ENCODE data around the gene ZNHIT3. TPM values are rescaled to one million over a fixed set of nuclear protein-coding genes. Genes with fewer than 3 reads are reported as not detected.
A peak's percentile ranks its signal among the peaks of the same experiment; 100 is the strongest.

Gene ZNHIT3
- total RNA-seq, 1 donor from 2014 or later: 68.4 TPM

GRCh38 chr17:36512641-36513040, 26.2 kb downstream of the ZNHIT3 start:
- Histone ChIP-seq H3K4me3 (no peak overlapping the region), H3K79me2 (ENCODE audit: low read depth) (no peaks in the 10 kb centered on the region), H3K4me1 (no peaks in the 10 kb centered on the region), H2AFZ (replicated peaks) (no peak overlapping the region), H3K36me3 (no peaks in the 10 kb centered on the region), H3K9me3 (ENCODE audit: low read depth) (no peaks in the 10 kb centered on the region), H3K27ac (no peak overlapping the region), H3F3A (ENCODE audit: low read depth) (no peaks in the 10 kb centered on the region), H3K27me3 (no peaks in the 10 kb centered on the region), H4K20me1 (ENCODE audit: low read depth) (no peaks in the 10 kb centered on the region), H3K4me2 (no peak overlapping the region), H3K9ac (no peak overlapping the region)
- Mint-ChIP-seq H3K27me3 (ENCODE audit: insufficient read depth, low read depth) (peaks cover 2% of the 10 kb centered on the region), H3K27ac (no peak overlapping the region), H3K36me3 (peaks cover 12% of the 10 kb centered on the region), H3K4me3 (no peak overlapping the region), H3K4me1 (no peaks in the 10 kb centered on the region), H3K9me3 (no peaks in the 10 kb centered on the region)
- no peak for DNase-seq (ENCODE audit: low spot score)
- no peak for TF ChIP-seq EZH2phosphoT487 (IDR thresholded peaks at IDR 0.05)
- TF ChIP-seq, protein P1, sequence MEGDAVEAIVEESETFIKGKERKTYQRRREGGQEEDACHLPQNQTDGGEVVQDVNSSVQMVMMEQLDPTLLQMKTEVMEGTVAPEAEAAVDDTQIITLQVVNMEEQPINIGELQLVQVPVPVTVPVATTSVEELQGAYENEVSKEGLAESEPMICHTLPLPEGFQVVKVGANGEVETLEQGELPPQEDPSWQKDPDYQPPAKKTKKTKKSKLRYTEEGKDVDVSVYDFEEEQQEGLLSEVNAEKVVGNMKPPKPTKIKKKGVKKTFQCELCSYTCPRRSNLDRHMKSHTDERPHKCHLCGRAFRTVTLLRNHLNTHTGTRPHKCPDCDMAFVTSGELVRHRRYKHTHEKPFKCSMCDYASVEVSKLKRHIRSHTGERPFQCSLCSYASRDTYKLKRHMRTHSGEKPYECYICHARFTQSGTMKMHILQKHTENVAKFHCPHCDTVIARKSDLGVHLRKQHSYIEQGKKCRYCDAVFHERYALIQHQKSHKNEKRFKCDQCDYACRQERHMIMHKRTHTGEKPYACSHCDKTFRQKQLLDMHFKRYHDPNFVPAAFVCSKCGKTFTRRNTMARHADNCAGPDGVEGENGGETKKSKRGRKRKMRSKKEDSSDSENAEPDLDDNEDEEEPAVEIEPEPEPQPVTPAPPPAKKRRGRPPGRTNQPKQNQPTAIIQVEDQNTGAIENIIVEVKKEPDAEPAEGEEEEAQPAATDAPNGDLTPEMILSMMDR (IDR thresholded peaks at IDR 0.05): no peak
- no peak for TF ChIP-seq EZH2 (IDR thresholded peaks at IDR 0.05)

DNA sequence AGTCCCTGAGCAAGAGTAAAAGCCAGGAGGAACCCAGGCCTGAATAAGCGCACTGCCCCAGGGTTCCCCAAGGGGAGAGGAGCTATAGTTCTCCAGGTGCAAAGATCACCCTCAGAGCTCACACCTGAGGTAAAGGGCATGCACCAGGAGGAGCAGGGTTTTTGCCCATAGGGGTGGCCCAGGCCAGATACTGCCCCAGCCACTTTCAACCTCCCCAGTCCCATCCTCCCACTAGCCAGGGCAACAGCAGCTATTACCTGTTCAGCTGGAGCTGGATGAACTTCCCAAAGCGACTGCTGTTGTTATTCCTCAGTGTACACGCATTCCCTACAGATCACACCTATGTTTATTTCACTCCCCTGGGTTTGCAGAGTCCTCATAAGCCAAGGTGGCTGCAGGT, 28.4 kb downstream of the ZNHIT3 start:
- no peak for DNase-seq (ENCODE audit: low spot score)
- H2AFZ ChIP-seq (replicated peaks): no peak overlapping the region
- no peaks in the 10 kb centered on the region for H4K20me1 ChIP-seq (ENCODE audit: low read depth)
- no peak overlapping the region for H3K27ac ChIP-seq
- no peaks in the 10 kb centered on the region for H3K79me2 ChIP-seq (ENCODE audit: low read depth)
- H3K27ac Mint-ChIP-seq: peak overlapping the region; percentile 43
- H3K4me3 Mint-ChIP-seq: no peak overlapping the region
- H3K4me1 ChIP-seq: no peaks in the 10 kb centered on the region
- no peaks in the 10 kb centered on the region for H3K9me3 Mint-ChIP-seq
- H3K36me3 ChIP-seq: no peaks in the 10 kb centered on the region
- no peak overlapping the region for H3K9ac ChIP-seq
- peaks cover 7% of the 10 kb centered on the region for H3K36me3 Mint-ChIP-seq
- no peaks in the 10 kb centered on the region for H3F3A ChIP-seq (ENCODE audit: low read depth)
- no peaks in the 10 kb centered on the region for H3K4me1 Mint-ChIP-seq
- no peaks in the 10 kb centered on the region for H3K27me3 Mint-ChIP-seq (ENCODE audit: insufficient read depth, low read depth)
- no peaks in the 10 kb centered on the region for H3K27me3 ChIP-seq
- H3K4me3 ChIP-seq: no peak overlapping the region
- no peak for TF ChIP-seq EZH2 (IDR thresholded peaks at IDR 0.05)
- TF ChIP-seq, protein P1 (IDR thresholded peaks at IDR 0.05): no peak
- TF ChIP-seq EZH2phosphoT487 (IDR thresholded peaks at IDR 0.05): no peak
- H3K9me3 ChIP-seq (ENCODE audit: low read depth): no peaks in the 10 kb centered on the region
- no peak overlapping the region for H3K4me2 ChIP-seq

GRCh38 chr17:36515837-36516236, 29.4 kb downstream of the ZNHIT3 start:
- H3K4me3 Mint-ChIP-seq: no peak overlapping the region
- no peaks in the 10 kb centered on the region for H3K27me3 Mint-ChIP-seq (ENCODE audit: insufficient read depth, low read depth)
- H3K27me3 ChIP-seq: no peaks in the 10 kb centered on the region
- peaks cover 5% of the 10 kb centered on the region for H3K36me3 Mint-ChIP-seq
- no peaks in the 10 kb centered on the region for H4K20me1 ChIP-seq (ENCODE audit: low read depth)
- TF ChIP-seq EZH2phosphoT487 (IDR thresholded peaks at IDR 0.05) (no peak), EZH2 (IDR thresholded peaks at IDR 0.05) (no peak)
- TF ChIP-seq, protein P1 (IDR thresholded peaks at IDR 0.05): no peak
- H3K9me3 ChIP-seq (ENCODE audit: low read depth): no peaks in the 10 kb centered on the region
- H3K4me2 ChIP-seq: no peak overlapping the region
- H3K9me3 Mint-ChIP-seq: no peaks in the 10 kb centered on the region
- H2AFZ ChIP-seq (replicated peaks): no peak overlapping the region
- DNase-seq (ENCODE audit: low spot score): no peak
- H3K79me2 ChIP-seq (ENCODE audit: low read depth): no peaks in the 10 kb centered on the region
- no peaks in the 10 kb centered on the region for H3K4me1 ChIP-seq
- H3K9ac ChIP-seq: no peak overlapping the region
- H3K27ac ChIP-seq: no peak overlapping the region
- H3K4me1 Mint-ChIP-seq: no peaks in the 10 kb centered on the region
- H3K4me3 ChIP-seq: no peak overlapping the region
- no peak overlapping the region for H3K27ac Mint-ChIP-seq
- peaks cover 3% of the 10 kb centered on the region for H3K36me3 ChIP-seq
- H3F3A ChIP-seq (ENCODE audit: low read depth): no peaks in the 10 kb centered on the region

Data from neural progenitor cell (in vitro differentiated cells).